Calu3 (cell line): ENCODE measurements around the gene HNRNPF. TPM values are rescaled to one million over a fixed set of nuclear protein-coding genes. Genes with fewer than 3 reads are reported as not detected.

ENCODE experiments used
- BruUV-seq: library from RNA; stranded (reverse); fragments of 400-500 nt; replicated peaks from 2 replicates; lab custom pipeline; 2021; lab: Mats Ljungman, UMichigan
- CTCF ChIA-PET: fragments of 300-600 bp; sonication (Branson Sonifier 250); formaldehyde crosslinking; loops from one replicate; lab custom pipeline; 2022; ENCODE audit warnings: antibody characterized with exemption; lab: Charles Lee
- DNase-seq: peaks from one replicate; pipeline ENCODE4 v3.0.0; 2022
- H3K27ac Mint-ChIP-seq: one replicate; pipeline ENCODE4 v1.8.0; 2022; ENCODE audit warnings: mixed read lengths; ENCODE audit not compliant: unreplicated experiment
- H3K27me3 Mint-ChIP-seq: one replicate; pipeline ENCODE4 v1.8.0; 2022; ENCODE audit warnings: mixed read lengths; ENCODE audit not compliant: unreplicated experiment
- H3K36me3 Mint-ChIP-seq: one replicate; pipeline ENCODE4 v1.8.0; 2022; ENCODE audit warnings: mild to moderate bottlenecking, moderate library complexity, mixed read lengths; ENCODE audit not compliant: insufficient read depth, unreplicated experiment
- H3K4me1 Mint-ChIP-seq: one replicate; pipeline ENCODE4 v1.8.0; 2022; ENCODE audit warnings: mild to moderate bottlenecking, low read depth, mixed read lengths; ENCODE audit not compliant: unreplicated experiment
- H3K4me3 Mint-ChIP-seq: one replicate; pipeline ENCODE4 v1.8.0; 2022; ENCODE audit warnings: mild to moderate bottlenecking, low read depth, moderate library complexity, mixed read lengths; ENCODE audit not compliant: unreplicated experiment
- H3K9me3 Mint-ChIP-seq: one replicate; pipeline ENCODE4 v1.8.0; 2022; ENCODE audit warnings: low read depth, mixed read lengths; ENCODE audit not compliant: unreplicated experiment
- intact Hi-C: fragments of 100-400 bp; cut with micrococcal nuclease; formaldehyde crosslinking; loops from one replicate; pipeline ENCODE4 v1.10.0; 2022; ENCODE audit not compliant: unreplicated experiment
- total RNA-seq: library from RNA; stranded (reverse); gene quantifications from 2 replicates; pipeline ENCODE4 v1.2.3, GENCODE V29; 2022
- TF ChIP-seq, protein P1 (sequence below): fragments of 200-600 bp; IDR thresholded peaks from one replicate; pipeline ENCODE4 v1.8.0; 2022; ENCODE audit warnings: antibody characterized with exemption; ENCODE audit not compliant: unreplicated experiment

HNRNPF gene
- total RNA-seq, 1 experiment from 2014 or later: 256 TPM

DNA sequence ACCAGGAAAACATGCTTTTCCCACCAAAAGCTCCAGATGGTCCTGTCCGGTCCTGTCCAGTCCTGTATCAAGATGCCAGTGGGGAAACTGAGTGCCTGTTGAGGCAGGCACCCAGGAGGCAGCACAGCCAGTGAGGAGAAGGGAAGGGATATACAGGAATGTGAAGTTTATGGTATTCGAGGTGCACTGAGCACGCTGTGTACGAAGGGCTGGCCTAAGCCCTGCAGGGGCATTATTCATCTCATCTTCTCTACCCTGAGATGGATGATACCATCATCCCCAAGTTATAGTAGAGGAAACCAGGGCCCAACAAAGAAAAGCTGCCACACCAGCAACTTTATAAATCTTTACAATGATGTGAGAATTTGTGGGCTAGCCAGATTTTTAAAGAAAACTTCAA, 61.0 kb downstream of the HNRNPF start:
- BruUV-seq: no TSS peak
- CTCF ChIA-PET: interaction anchor here (1.6 to 2.2 kb wide), 4 partner anchors 25 to 143 kb away, joined by 3 to 12 read pairs (median 7); partner anchors contain the start of gene RASGEF1A
- Mint-ChIP-seq H3K9me3 (no peaks in the 10 kb centered on the region), H3K27me3 (no peaks in the 10 kb centered on the region), H3K36me3 (peaks cover 13% of the 10 kb centered on the region), H3K27ac (no peak overlapping the region), H3K4me3 (no peak overlapping the region), H3K4me1 (peaks cover 50% of the 10 kb centered on the region)
- no peak for DNase-seq
- TF ChIP-seq, protein P1, sequence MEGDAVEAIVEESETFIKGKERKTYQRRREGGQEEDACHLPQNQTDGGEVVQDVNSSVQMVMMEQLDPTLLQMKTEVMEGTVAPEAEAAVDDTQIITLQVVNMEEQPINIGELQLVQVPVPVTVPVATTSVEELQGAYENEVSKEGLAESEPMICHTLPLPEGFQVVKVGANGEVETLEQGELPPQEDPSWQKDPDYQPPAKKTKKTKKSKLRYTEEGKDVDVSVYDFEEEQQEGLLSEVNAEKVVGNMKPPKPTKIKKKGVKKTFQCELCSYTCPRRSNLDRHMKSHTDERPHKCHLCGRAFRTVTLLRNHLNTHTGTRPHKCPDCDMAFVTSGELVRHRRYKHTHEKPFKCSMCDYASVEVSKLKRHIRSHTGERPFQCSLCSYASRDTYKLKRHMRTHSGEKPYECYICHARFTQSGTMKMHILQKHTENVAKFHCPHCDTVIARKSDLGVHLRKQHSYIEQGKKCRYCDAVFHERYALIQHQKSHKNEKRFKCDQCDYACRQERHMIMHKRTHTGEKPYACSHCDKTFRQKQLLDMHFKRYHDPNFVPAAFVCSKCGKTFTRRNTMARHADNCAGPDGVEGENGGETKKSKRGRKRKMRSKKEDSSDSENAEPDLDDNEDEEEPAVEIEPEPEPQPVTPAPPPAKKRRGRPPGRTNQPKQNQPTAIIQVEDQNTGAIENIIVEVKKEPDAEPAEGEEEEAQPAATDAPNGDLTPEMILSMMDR: no peak
- intact Hi-C loops: loop anchor here (1.0 kb wide), 2 partner anchors 55 to 82 kb away; no protein-coding TSS in a partner anchor

DNA sequence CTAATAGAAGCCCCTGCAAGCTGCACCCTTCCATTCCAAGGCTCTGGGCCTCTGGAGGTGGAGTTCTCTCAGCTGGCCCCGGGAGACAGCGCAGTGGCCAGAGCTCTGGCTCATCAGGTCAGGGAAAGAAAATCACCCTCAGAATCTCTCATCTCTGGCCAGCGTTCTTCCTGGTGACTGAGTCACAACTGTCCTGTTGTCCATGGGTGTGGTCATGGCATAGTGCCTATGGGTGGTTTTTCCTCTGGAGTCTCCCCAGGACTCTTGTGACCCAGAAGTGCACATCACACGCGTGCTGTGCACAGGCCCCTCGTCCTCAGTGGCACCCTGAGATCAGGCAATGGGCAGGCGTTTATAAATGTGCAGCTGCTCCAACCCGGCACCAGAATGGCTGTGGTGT, 64.9 kb downstream of the HNRNPF start:
- no TSS peak for BruUV-seq
- no peak for DNase-seq
- CTCF ChIA-PET: no interaction called here
- Mint-ChIP-seq H3K4me3 (no peak overlapping the region), H3K36me3 (peaks cover 15% of the 10 kb centered on the region), H3K27me3 (no peaks in the 10 kb centered on the region), H3K4me1 (peaks cover 46% of the 10 kb centered on the region), H3K27ac (no peak overlapping the region), H3K9me3 (no peaks in the 10 kb centered on the region)
- intact Hi-C loops: no loop called here
- TF ChIP-seq, protein P1: no peak

DNA sequence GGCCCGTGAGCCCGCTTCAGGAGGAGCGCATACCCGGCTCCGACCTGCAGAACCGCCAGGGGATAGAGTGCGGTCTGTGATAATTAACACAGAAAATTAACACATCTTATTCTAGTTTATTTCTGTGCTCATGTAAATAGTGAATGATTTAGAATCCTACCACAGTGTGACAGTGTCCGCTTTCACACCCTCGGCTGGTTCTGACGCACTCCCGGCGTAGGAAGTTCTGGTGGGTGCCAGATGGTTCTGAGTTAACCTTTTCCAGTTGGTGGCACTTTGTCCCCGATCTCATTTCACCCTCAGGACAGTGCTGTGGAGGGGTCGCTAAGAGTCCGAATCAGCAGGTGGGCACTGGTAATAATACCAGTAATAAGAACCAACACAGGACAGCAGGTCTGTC, 65.9 kb downstream of the HNRNPF start:
- H3K4me3 Mint-ChIP-seq: no peak overlapping the region
- H3K9me3 Mint-ChIP-seq: no peaks in the 10 kb centered on the region
- no TSS peak for BruUV-seq
- H3K27me3 Mint-ChIP-seq: no peaks in the 10 kb centered on the region
- DNase-seq: no peak
- no peak overlapping the region for H3K27ac Mint-ChIP-seq
- peaks cover 47% of the 10 kb centered on the region for H3K4me1 Mint-ChIP-seq
- CTCF ChIA-PET: no interaction called here
- intact Hi-C loops: no loop called here
- TF ChIP-seq, protein P1: no peak
- H3K36me3 Mint-ChIP-seq: peaks cover 17% of the 10 kb centered on the region

DNA sequence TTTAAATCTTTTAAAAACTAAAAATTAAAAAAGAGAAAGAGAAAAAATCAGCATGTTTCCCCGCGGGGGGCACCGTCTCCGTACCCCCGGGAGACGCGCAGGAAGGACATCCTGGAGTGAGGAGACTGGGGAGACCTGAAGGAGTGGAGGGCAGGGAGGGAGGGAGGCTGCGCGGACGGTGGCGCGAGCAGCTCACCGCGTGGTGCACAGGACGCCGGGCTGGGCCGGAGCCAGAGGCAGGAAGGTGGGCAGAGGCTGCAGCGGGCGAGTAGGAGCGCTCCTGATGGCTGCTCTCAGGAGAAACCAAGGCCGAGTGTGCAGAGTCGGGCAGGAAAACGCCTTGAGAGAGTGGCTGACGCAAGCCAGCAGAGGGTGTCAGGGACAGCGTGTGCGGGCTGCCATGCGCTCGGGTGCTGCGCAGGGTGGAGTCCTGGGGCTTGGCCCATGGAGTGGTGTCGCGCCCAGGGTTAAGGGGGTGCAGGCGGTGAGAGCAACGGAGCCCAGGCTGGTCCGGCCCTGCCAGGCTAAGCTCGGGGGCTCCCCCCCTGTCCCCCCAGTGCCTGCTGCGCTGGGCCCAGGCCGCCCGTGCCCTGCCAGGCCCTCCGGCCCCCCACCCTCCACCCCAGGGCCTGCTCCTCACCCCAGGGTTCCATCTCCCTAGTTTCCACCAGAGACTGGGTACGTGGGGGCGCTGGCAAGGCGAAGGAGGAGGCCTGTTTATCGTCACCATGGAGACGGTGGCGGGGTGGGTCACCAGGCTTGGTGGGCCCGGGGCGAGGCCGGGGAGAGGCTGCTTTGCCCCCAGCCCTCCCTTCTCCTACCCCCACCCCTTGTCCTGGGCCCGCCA, 66.5 kb downstream of the HNRNPF start:
- Mint-ChIP-seq H3K9me3 (no peaks in the 10 kb centered on the region), H3K27ac (no peak overlapping the region), H3K4me1 (peaks cover 53% of the 10 kb centered on the region), H3K36me3 (peaks cover 17% of the 10 kb centered on the region), H3K27me3 (no peaks in the 10 kb centered on the region), H3K4me3 (no peak overlapping the region)
- intact Hi-C loops: no loop called here
- no peak for DNase-seq
- TF ChIP-seq, protein P1: no peak
- CTCF ChIA-PET: no interaction called here
- no TSS peak for BruUV-seq
